GM23338 (cell line): Measurements from ENCODE around the gene EED.

Experiments
- CREB1 ChIP-seq: fragments of 250-450 bp; sonication (Bioruptor Pico); IDR thresholded peaks from 2 replicates; pipeline ENCODE4 v1.5.0; 2020; ENCODE audit warnings: low read depth, mild to moderate bottlenecking, moderate library complexity
- EZH2 ChIP-seq: fragments of 200-600 bp; sonication (generic); IDR thresholded peaks from one replicate; pipeline ENCODE4 v1.8.0; 2017; ENCODE audit warnings: antibody characterized with exemption, mild to moderate bottlenecking, low read depth; ENCODE audit not compliant: unreplicated experiment
- EZH2phosphoT487 ChIP-seq: fragments of 200-600 bp; sonication (generic); IDR thresholded peaks from one replicate; pipeline ENCODE4 v1.8.1; 2018; ENCODE audit warnings: antibody characterized with exemption; ENCODE audit not compliant: unreplicated experiment
- JUNB ChIP-seq: IDR thresholded peaks from one replicate; pipeline ENCODE4 v1.6.1; 2016; ENCODE audit warnings: antibody characterized with exemption; ENCODE audit not compliant: unreplicated experiment
- NANOG ChIP-seq: IDR thresholded peaks from 2 replicates; pipeline ENCODE4 v1.6.1; 2016; ENCODE audit warnings: antibody characterized with exemption, borderline replicate concordance
- POLR2AphosphoS5 ChIP-seq: IDR thresholded peaks from 2 replicates; pipeline ENCODE4 v1.6.1; 2016; ENCODE audit warnings: antibody characterized with exemption, low read depth
- STAT1 ChIP-seq: IDR thresholded peaks from one replicate; pipeline ENCODE4 v1.6.1; 2016; ENCODE audit warnings: antibody characterized with exemption; ENCODE audit not compliant: unreplicated experiment
- ZNF114 ChIP-seq: fragments of 250-450 bp; sonication (Bioruptor Pico); IDR thresholded peaks from 2 replicates; pipeline ENCODE4 v1.5.0; 2020; ENCODE audit warnings: mild to moderate bottlenecking, moderate library complexity
- ZNF331 ChIP-seq: fragments of 250-450 bp; sonication (Bioruptor Pico); IDR thresholded peaks from 2 replicates; pipeline ENCODE4 v1.5.0; 2020; ENCODE audit warnings: low read depth, mild to moderate bottlenecking, moderate library complexity
- TF ChIP-seq, protein P1 (sequence below), 2 experiments: fragments of 200-600 bp in 1 of 2; sonication (generic) in 1 of 2; conservative IDR thresholded peaks; 2 replicates each; pipeline versions ENCODE4 v1.5.1 to v1.6.1; 2016 to 2017; ENCODE audit warnings: antibody characterized with exemption in 2 of 2, low read depth in 2 of 2, mild to moderate bottlenecking in 2 of 2, moderate library complexity in 1 of 2
- TF ChIP-seq, protein P2 (sequence below): IDR thresholded peaks from one replicate; pipeline ENCODE4 v1.6.1; 2018; ENCODE audit warnings: antibody characterized with exemption; ENCODE audit not compliant: unreplicated experiment
- TF ChIP-seq, protein P3 (sequence below): fragments of 250-450 bp; sonication (Bioruptor Pico); IDR thresholded peaks from 2 replicates; pipeline ENCODE4 v1.5.0; 2020; ENCODE audit warnings: mild to moderate bottlenecking, moderate library complexity
- TF ChIP-seq, protein P4 (sequence below): IDR thresholded peaks from 2 replicates; pipeline ENCODE4 v1.6.1; 2016; ENCODE audit warnings: antibody characterized with exemption

DNA sequence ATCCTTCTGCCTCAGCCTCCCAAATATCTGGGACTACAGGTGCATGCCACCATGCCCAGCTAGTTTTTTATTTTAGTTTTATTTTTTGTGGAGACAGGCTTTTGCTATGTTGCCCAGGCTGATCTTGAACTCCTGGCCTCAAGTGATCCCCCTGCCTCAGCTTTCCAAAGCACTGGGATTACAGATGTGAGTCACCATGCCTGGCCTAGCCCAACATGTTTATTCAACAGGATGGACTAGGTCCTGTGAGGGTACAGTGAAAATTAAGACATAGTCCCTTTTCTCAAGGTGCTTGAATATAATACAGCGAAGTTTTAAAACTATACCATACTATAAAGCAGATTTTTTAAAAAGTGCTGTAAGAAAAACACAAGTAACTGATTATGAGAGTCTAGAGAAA lies 45.2 kb upstream of the EED start:
- TF ChIP-seq EZH2phosphoT487 (no peak), ZNF331 (CRISPR knock-in tag) (no peak), JUNB (no peak), EZH2 (no peak), POLR2AphosphoS5 (no peak), CREB1 (no peak), ZNF114 (CRISPR knock-in tag) (no peak), NANOG (no peak), STAT1 (no peak)
- TF ChIP-seq, protein P1, sequence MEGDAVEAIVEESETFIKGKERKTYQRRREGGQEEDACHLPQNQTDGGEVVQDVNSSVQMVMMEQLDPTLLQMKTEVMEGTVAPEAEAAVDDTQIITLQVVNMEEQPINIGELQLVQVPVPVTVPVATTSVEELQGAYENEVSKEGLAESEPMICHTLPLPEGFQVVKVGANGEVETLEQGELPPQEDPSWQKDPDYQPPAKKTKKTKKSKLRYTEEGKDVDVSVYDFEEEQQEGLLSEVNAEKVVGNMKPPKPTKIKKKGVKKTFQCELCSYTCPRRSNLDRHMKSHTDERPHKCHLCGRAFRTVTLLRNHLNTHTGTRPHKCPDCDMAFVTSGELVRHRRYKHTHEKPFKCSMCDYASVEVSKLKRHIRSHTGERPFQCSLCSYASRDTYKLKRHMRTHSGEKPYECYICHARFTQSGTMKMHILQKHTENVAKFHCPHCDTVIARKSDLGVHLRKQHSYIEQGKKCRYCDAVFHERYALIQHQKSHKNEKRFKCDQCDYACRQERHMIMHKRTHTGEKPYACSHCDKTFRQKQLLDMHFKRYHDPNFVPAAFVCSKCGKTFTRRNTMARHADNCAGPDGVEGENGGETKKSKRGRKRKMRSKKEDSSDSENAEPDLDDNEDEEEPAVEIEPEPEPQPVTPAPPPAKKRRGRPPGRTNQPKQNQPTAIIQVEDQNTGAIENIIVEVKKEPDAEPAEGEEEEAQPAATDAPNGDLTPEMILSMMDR (conservative IDR thresholded peaks at IDR 0.05; ENCODE audit: low read depth in 2 of 2): no peak
- TF ChIP-seq, protein P2, sequence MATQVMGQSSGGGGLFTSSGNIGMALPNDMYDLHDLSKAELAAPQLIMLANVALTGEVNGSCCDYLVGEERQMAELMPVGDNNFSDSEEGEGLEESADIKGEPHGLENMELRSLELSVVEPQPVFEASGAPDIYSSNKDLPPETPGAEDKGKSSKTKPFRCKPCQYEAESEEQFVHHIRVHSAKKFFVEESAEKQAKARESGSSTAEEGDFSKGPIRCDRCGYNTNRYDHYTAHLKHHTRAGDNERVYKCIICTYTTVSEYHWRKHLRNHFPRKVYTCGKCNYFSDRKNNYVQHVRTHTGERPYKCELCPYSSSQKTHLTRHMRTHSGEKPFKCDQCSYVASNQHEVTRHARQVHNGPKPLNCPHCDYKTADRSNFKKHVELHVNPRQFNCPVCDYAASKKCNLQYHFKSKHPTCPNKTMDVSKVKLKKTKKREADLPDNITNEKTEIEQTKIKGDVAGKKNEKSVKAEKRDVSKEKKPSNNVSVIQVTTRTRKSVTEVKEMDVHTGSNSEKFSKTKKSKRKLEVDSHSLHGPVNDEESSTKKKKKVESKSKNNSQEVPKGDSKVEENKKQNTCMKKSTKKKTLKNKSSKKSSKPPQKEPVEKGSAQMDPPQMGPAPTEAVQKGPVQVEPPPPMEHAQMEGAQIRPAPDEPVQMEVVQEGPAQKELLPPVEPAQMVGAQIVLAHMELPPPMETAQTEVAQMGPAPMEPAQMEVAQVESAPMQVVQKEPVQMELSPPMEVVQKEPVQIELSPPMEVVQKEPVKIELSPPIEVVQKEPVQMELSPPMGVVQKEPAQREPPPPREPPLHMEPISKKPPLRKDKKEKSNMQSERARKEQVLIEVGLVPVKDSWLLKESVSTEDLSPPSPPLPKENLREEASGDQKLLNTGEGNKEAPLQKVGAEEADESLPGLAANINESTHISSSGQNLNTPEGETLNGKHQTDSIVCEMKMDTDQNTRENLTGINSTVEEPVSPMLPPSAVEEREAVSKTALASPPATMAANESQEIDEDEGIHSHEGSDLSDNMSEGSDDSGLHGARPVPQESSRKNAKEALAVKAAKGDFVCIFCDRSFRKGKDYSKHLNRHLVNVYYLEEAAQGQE: no peak
- TF ChIP-seq, protein P3, sequence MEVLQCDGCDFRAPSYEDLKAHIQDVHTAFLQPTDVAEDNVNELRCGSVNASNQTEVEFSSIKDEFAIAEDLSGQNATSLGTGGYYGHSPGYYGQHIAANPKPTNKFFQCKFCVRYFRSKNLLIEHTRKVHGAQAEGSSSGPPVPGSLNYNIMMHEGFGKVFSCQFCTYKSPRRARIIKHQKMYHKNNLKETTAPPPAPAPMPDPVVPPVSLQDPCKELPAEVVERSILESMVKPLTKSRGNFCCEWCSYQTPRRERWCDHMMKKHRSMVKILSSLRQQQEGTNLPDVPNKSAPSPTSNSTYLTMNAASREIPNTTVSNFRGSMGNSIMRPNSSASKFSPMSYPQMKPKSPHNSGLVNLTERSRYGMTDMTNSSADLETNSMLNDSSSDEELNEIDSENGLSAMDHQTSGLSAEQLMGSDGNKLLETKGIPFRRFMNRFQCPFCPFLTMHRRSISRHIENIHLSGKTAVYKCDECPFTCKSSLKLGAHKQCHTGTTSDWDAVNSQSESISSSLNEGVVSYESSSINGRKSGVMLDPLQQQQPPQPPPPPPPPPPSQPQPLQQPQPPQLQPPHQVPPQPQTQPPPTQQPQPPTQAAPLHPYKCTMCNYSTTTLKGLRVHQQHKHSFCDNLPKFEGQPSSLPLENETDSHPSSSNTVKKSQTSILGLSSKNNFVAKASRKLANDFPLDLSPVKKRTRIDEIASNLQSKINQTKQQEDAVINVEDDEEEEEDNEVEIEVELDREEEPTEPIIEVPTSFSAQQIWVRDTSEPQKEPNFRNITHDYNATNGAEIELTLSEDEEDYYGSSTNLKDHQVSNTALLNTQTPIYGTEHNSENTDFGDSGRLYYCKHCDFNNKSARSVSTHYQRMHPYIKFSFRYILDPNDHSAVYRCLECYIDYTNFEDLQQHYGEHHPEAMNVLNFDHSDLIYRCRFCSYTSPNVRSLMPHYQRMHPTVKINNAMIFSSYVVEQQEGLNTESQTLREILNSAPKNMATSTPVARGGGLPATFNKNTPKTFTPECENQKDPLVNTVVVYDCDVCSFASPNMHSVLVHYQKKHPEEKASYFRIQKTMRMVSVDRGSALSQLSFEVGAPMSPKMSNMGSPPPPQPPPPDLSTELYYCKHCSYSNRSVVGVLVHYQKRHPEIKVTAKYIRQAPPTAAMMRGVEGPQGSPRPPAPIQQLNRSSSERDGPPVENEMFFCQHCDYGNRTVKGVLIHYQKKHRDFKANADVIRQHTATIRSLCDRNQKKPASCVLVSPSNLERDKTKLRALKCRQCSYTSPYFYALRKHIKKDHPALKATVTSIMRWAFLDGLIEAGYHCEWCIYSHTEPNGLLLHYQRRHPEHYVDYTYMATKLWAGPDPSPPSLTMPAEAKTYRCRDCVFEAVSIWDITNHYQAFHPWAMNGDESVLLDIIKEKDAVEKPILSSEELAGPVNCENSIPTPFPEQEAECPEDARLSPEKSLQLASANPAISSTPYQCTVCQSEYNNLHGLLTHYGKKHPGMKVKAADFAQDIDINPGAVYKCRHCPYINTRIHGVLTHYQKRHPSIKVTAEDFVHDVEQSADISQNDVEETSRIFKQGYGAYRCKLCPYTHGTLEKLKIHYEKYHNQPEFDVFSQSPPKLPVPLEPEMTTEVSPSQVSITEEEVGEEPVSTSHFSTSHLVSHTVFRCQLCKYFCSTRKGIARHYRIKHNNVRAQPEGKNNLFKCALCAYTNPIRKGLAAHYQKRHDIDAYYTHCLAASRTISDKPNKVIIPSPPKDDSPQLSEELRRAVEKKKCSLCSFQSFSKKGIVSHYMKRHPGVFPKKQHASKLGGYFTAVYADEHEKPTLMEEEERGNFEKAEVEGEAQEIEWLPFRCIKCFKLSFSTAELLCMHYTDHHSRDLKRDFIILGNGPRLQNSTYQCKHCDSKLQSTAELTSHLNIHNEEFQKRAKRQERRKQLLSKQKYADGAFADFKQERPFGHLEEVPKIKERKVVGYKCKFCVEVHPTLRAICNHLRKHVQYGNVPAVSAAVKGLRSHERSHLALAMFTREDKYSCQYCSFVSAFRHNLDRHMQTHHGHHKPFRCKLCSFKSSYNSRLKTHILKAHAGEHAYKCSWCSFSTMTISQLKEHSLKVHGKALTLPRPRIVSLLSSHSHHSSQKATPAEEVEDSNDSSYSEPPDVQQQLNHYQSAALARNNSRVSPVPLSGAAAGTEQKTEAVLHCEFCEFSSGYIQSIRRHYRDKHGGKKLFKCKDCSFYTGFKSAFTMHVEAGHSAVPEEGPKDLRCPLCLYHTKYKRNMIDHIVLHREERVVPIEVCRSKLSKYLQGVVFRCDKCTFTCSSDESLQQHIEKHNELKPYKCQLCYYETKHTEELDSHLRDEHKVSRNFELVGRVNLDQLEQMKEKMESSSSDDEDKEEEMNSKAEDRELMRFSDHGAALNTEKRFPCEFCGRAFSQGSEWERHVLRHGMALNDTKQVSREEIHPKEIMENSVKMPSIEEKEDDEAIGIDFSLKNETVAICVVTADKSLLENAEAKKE (CRISPR knock-in tag): no peak
- TF ChIP-seq, protein P4, sequence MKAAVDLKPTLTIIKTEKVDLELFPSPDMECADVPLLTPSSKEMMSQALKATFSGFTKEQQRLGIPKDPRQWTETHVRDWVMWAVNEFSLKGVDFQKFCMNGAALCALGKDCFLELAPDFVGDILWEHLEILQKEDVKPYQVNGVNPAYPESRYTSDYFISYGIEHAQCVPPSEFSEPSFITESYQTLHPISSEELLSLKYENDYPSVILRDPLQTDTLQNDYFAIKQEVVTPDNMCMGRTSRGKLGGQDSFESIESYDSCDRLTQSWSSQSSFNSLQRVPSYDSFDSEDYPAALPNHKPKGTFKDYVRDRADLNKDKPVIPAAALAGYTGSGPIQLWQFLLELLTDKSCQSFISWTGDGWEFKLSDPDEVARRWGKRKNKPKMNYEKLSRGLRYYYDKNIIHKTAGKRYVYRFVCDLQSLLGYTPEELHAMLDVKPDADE: no peak
